Activated effector memory CD4-positive, alpha-beta T cell treated with anti-CD3 and anti-CD28 coated beads, Interleukin-2, amount 50 U/mL, for 16 hours (primary cell): ENCODE measurements around the gene METTL23.

ENCODE experiments used
- DNase-seq: peaks from one replicate; pipeline ENCODE4 v3.0.0-alpha.2; 2020

The METTL23 gene

GRCh38 chr17:76775021-76775600 lies 48.5 kb downstream of the METTL23 start:
- DNase-seq: no peak

DNA sequence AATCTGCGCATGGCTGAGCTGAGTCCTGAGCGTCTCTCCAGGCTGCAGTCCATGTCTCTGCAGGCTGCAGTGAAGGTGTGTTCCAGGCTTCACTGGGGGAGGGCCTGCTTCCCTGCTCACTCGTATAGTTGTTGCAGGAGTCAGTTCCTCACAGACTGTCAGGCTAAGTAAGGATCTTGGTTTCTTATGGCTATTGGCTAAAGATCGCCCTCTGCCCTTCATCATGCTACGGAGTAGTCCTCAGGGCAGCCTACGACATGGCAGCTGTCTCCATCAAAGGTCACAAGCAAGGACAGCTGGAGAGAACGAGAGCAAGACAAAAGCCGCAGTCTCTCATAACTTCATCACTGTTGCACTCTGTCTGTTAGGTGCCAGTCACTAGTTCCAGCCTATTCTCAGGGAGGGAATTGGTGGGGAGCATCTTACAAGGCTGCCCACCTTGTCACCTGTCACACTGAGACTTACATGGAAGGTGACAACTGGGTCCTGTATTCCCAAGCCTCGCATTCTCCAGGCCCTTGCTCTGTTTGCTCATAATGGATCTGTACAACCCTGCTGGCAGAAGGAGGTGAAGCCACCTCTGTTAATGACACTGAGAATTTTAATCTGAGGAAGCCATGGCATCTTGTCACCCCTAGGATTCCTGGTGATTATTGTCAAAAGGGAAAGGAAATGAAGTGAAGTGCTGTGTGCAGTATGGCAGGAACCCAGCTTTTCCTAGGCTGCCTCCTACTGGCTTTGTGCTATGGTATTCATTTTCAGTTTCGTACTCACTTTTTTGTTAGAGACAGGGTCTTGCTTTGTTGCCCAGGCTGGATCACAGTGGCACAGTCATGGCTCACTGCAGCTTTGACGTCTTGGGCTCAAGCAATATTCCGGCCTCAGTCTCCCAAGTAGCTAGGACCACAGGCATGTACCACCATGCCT lies 54.7 kb downstream of the METTL23 start:
- no peak for DNase-seq

DNA sequence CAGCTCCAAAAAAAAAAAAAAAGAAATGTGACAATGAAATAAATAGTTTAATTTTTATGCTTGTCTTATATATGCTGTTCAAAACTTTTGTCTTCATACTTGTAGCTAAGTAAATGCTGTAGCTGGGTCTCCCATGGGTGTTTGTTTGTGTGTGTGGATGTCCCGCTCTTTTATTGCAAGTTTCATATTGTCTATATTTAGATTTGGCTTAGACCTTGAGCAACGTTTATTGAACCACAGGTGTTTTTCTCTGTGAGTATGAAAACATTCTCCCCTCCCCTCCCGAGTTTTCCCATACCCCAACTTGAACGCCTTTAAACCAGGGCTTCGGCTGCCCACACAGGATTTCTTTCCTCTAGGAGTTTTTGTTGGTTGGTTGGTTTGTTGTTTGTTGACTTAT lies 56.5 kb downstream of the METTL23 start:
- DNase-seq: no peak
